Inferior parietal cortex (tissue), 1 donor: ENCODE measurements around the gene SPTSSB.

Experiments
- DNase-seq: peaks from one replicate; pipeline ENCODE4 v3.0.0-alpha.2; 2016; ENCODE audit errors: extremely low spot score

SPTSSB gene

DNA sequence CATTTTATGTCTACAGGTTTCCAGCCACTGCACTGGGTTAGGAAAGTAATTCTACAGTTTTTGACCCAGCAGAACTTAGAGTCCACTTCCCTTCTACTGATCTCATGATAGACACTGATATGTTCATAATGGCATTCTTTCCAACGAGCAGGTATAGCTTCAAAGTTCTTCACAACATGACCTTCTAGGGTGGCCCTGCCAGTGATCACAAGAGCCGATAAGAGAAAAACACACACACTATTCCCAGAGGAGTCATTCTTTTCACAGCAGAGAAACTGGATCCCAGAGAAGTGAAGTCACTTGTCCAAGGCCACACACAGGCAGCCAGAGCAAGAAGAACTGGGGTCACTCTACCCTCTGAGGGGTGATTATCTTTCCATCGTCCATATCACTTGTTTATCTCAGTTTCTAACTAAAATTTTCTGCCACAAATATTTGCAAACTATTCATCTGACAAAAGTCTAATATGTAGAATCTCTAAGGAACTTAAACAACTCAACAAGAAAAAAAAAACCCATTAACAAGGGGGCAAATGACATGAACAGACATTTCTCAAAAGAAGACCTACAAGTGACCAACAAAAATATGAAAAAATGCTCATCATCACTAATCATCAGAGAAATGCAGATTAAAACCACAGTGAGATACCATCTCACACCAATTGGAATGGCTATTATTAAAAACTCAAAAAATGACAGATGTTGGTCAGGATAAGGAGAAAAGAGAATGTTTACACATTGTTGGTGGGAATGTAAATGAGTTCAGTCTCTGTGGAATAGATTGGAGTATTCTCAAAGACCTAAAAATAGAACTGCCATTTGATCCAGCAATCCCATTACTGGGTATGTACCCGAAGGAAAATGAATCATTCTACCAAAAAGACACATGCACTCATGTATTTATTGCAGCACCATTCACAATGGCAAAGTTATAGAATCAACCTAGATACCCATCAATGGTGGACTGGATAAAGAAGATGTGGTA is 31.5 kb downstream of the SPTSSB start:
- DNase-seq: no peak

DNA sequence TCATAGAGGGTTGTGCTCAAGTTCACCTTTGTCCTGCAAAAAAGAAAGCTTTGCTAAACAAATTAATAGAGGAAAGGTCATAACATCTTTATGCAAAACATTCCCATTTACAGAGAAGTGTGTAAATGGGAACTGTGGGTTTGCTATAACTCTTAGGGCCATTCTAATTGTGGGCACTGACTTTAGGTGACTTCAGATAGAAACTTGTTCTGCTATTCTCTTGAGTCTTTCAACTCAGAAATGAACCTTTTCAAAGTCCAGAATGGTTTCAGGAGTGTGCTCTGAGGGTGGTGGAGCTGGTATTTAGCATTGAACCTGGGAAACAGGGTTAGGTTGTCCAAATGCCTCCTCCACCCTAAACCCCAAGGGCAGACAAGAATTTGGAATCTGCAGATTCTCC is 34.0 kb downstream of the SPTSSB start:
- DNase-seq: no peak

DNA sequence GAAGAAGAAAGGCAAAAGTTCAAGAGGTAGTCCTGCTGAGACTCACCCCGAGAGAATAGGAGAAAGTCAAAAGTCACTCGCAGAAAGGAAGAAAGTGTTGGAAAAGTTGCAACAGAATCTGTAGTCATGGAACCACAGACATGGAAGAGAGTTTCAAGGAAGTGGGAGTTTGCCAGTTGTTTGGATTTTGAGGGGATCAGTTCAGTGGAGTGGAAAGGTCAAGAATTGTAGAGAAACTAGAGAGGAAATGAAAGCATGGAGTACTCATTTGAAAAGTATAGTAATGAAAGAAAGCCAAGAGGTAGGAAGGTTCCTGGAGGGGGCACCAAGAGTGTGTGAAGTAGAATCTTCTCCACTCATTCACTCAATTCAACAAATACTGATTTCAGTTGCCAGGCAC is 34.7 kb downstream of the SPTSSB start:
- no peak for DNase-seq

DNA sequence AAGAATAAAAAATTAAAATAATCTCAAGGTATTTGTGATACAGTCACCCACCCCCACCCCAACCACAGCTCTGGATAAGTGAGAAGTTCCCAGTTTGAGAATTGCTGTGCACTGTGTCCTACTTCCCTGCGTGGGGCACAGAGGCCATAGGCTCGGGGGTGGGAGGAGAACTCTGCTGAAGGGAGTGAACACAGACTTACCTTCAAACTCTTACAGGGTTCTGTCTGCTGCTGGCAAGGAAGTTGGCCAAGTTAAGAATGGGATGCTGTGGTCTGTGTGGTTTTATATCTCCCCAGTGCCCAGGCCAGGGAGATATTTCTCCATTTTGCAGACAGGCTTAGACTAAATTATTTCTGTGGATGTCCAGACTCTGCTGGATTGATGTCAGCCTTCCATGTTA is 37.6 kb downstream of the SPTSSB start:
- DNase-seq: no peak

DNA sequence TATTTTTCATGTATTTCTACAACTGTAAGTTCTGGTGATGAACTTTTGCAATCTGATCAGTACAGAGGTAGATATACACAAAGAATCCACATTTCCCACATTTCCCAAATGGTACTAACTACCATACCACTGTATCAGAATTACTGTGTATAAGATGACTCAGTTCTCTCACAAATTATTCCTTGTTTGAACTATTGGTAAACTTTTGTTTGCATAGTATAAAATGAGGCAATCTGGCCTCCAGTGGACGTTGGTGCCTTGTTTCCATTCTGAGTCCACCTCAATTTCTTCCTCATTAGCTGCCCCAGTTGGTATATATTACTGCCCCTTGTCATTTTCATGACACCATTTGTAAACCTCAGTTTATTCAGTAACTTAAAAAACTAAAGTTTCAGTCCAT is 38.5 kb downstream of the SPTSSB start:
- DNase-seq: no peak

DNA sequence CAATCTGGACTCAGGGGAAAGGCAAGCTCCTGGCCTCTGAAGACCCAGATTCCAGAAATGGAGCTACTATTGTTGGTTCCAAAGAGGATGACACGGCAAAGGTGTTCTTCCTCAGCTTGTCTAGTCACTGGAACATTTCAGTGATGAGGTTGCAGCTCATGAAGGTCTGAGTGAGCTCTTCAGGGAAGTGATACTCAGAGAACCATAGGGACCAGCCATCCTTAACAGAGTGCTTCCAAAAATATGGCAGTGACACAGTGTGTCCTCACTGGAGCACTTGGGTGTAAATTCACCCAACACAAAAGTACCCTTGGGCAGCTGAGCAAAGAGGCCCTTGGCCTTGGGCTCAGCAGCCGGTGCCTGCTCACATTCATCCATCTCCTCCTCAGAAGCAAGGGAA is 46.3 kb downstream of the SPTSSB start:
- DNase-seq: no peak

DNA sequence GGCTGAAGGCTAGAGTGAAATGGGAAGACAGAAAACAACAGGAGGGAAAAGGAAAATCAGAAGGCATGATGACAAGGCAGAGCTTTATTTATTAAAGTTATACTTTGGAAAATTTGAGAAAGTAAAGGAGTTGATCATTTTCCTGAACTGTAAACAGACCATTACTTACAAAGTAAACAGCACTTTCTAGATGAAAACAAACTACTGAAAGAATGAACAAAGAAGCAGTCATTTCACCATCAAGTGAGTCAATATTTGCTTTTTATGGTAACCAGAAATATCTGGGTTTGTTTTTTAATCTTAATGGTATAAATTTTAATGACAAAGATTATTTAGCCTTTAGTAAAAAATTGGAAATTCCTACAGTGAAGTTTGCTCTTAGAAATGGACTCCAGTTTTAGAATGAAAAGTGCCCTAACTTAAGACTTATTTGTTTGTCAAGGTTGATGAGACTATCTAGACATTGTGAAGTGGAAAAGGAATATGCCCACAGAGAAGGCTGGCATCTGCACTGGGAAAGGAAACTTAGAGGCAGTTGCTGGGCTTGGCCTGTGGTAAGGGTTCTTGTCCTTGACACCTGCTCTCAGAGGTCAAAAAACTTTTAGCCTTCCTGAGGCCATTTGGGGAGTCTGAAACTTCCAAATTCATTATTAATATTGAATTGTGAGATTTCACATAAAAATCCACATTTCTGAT is 47.2 kb downstream of the SPTSSB start:
- no peak for DNase-seq

DNA sequence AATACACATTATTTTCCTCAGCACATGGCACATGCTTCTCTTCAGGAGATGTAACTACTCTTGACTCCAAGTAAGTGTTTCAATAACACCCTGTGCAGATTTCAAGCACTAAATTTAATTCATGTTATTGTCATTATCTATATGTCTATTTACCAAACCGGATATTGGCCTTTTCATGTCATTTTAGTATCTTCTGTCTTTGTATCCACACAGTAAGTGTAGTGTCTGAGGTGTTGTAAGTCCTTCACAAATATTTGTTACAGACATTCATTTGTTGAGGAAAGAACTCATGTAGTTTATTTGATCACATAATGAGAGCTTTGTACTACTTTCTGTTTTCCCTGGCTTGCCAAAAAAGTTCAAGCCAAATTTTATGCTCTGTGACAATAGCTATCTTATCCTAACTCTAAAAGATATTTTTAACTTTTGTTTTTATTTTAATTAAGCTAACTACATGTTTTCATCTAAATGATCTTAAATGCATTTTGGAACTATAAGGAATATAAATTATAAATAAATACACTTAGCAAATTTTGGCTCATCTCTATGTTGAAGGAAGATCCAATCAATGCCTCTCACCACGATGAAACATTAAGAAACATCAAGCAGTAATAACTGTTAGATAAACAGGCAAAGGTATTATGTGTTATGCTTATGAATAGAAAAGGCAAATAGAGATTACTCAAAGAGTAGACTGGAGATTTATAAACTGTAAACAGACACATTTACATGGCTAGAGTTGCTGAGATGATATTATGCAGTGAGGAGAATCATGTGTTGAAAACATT is 48.3 kb downstream of the SPTSSB start:
- no peak for DNase-seq

DNA sequence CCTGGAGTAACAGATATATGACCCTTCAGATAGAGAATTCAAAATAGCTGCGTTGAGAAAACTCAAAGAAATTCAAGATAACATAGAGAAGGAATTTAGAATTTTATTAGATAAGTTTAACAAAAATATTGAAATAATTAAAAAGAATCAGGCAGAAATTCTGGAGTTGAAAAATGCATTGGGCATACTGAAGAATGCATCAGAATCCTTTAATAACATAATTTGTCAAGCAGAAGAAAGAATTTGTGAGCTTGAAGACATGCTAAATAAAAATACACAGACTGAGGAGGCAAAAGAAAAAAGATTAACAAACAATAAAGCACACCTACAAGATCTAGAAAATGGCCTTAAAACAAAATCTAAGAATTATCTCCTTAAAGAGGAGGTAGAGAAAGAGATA is 50.5 kb downstream of the SPTSSB start:
- no peak for DNase-seq

DNA sequence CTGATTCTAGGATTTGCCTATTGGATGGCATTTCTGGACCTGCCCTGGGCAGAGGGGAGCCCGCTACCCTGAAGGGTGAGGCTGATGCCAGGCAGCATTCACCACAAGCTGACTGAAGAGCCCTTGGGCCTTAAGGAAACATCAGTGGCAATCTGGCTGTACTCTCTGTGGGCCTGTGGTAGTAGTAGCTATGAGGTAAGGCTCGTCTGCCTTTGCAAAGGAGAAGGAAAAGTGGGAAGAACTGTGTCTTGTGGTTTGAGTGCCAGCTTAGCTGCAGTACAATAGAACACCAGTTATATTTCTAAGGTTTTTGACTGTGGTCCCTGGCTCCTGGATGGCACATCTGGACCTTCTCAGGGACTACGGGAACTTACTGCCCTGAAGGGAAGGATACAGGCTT is 51.5 kb downstream of the SPTSSB start:
- DNase-seq: no peak

DNA sequence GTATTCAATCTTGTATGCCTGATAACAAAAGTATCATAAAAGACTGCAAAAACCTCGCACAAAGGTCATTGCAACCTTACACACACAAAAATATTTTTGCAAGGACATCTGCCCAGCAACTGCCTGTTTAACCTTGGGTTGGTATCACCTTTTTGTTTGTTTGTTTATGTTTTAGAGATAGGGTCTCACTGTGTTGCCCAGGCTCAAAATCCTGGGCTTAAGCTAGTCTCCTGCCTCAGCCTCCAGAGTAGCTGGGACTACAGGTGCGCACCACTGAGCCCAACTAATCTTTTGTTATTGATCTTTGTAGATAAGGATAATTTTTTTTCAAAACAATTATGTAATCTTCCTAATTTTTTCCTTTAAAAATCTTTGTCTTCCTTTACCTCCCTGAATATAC is 54.2 kb downstream of the SPTSSB start:
- no peak for DNase-seq

DNA sequence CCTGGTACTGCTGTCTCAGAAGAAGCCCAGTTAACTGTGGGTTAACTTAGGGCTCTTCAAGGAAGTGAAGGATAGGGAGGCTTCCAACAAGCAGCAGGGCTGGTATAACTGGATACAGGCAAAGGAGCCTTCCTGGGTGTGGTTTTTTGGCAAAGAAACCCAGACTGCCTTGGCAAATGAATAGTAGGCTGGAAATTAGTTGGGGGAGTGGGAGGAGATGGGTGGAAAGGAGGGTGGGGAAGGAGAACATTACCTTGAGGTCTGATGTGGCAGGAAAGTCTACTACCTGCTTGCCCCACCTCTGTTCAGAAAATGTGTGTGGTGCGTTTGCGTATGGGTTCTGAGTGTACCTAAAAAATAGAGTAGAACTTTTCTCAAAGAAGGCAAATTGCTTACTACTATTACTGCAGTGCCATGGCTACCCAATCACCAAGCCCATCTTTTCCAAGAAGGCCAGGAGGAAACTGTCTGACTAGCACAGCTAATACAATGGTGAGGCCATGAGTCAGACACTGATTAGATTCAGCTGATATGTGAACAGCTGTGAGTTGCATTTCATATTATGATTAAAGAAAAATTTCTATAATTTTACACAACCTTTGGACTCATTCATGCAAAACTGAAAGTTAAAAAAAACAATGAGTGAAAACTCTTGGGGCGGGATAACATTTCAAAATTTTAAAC is 55.2 kb downstream of the SPTSSB start:
- DNase-seq: no peak

DNA sequence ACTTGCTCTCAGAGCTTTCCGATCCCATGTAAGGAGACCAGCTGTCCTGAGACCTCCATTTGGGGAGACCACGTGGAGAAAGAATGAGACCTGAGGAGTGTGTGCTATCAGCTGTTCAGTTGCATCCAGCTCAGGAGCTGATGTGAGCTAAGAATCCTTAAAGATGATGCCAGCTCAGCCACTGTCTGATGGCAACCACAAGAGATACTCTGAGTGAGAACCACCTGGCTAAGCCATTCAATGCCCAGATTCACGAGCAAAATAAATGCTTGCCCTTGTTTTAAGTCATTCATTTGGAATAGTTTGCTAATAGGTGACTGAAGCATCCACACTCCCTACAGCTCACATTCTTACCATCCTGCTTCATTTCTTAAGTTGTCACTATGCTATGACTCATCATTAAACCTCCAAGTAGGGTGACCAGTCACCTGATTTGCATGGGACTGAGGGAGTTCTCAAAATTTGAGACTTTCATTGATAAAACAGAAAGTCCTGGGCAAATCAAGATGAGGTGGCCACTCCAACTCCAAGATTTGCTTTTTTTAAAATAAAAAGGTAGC is 56.4 kb downstream of the SPTSSB start:
- DNase-seq: no peak

DNA sequence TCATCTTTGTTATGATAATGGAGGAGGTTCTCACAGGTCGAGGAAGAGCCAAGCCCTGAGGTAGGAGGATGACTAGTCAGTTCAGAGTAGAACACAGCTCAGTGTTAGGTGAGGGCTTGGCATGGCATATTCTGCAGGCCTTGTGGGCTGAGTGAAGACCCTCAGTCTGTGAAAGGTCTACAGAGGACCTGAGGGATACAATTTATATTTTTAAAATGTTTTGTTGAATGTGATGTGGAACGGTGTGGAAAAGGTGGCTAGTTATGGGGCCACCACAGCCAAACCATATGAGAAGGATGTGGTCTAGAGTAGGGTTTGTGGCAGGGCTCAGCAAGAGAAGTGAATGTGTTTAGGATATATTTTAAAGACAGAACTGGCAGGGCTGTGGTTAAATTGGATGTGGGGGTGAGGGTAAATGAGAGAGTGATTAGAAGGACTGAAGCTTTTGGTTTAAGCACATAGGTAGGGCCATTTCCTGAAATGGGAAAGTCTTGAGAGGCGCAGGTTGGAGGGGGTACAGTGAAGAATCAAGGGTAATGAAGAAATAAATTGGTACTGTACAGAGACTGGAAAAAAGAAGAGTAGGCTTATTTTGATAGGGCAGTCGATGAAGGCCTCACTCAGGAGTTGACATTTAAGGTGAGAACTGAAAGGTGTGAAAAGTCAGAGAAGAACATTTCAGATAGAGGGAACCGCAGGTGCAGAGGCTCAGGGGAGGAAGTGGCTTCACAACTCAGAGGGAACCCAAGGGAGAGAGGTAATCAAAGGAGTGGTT is 60.5 kb downstream of the SPTSSB start:
- no peak for DNase-seq

DNA sequence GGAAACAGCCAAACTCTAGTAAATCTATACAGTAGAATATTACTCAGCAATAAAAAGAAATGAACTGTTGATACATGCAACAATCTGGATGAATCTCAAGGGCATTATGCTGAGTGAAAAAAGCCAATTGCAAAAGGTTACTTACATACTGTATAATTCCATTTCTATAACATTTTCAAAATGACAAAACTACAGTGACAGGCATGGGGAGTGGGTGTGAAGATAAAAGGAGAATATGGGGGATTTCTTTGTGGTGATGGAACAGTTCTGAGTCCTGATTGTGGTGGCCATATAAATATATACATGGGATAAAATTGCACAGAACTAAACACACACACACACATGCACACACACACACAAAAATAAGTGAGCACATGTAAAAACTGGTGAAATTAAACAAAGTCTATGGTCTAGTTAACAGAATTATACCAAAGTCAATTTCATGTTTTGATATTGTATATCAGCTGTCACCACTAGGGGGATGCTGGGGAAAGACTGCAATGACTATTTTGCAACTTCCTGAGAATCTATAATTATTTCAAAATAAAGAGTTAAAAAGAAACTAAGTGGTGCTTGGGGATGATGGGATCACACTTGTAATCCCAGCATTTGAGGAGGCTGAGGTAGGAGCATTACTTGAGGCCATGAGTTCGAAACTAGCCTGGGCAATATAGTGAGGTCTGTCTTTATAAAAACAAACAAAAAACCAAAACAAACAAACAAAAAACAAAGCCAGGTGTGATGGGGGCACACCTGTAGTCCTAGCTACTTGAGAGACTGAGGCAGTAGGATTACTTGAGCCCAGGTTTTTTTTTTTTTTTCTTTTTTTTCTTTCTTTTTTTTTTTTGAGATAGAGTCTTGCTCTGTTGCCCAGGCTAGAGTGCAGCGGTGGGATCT is 66.0 kb downstream of the SPTSSB start:
- DNase-seq: no peak

DNA sequence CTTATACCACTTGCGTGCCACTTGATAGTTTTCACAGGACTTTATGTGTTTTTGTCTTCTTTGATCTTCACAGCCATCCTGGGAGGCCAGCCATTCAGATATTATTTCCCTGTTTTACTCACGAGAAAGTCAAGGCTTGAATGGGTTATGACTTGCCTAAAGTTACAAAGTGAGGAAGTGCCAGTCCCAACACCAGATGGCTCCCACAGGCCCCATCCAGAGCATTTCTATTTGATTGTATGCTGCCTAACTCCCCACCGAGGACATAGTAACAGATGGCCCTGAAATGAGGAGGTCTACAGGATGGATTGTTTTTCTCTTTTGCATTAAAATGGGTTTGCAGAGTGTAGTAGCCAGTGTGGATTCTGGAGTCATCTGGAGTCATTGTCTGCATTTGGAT is 74.5 kb downstream of the SPTSSB start:
- no peak for DNase-seq

DNA sequence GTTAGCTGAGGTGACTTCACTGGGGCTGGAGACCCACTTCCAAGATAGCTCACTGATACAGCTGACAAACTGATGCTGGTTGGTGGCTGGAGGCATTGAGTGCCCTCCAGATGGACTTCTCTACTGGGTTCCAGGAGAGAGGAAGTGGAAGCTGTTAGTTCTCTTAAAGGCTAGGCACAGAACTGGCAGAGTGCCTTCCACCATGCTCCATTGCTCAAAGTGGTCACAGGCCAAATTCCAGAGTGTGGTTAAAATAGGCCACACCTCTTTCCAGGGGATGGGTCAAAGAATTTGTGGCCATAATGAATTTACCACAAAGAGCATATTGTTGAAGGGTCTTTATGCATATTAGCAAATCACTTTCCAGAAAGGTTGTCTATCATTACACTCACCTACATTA is 76.0 kb downstream of the SPTSSB start:
- no peak for DNase-seq
